COLO668 (cell line): ENCODE data around the gene MSN.

Source experiments
- DNase-seq: peaks from one replicate; lab custom pipeline; 2025; ENCODE audit not compliant: unreplicated experiment; lab: John Stamatoyannopoulos, UW

MSN gene

DNA sequence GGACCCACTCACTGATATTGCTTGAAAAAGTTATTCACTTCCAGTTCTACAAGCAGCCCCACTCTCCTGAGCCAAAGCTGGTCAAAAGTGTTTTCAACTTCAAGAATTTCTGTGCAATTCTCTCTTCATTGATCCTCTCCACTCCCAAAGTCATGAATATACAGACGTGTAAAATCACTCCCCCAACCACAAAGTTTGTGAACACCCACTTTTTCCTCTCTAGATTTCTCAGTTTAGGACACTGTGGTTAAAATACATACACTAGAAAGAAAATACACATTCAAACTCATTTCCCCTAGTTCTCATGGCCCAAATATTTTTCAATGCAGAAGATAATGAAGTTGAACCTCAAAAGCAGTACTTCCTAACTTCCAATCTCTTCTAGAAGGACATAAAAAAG, 116.3 kb downstream of the MSN start:
- DNase-seq, result no peak
